Common myeloid progenitor, CD34-positive (primary cell): ENCODE data around the gene LRRN2.

Source experiments
- CTCF ChIA-PET: fragments of 350-600 bp; sonication (Branson Sonifier 250); formaldehyde crosslinking; loops from one replicate; lab custom pipeline; 2021; ENCODE audit warnings: antibody characterized with exemption; lab: Charles Lee
- POLR2A ChIA-PET: fragments of 350-600 bp; sonication (Branson Sonifier 250); formaldehyde crosslinking; loops from one replicate; lab custom pipeline; 2021; ENCODE audit warnings: antibody characterized with exemption; lab: Charles Lee
- DNase-seq, 3 donors: peaks; one replicate each; pipeline versions ENCODE4 v3.0.0 to v3.0.0-alpha.2; 2013
- H3K27ac ChIP-seq, 2 experiments: 1 replicate in 1 of 2; 2 replicates in 1 of 2; pipeline ENCODE4 v1.7.0; 2013; ENCODE audit warnings: inconsistent platforms in 2 of 2, low read length in 2 of 2, mild to moderate bottlenecking in 2 of 2, low read depth in 1 of 2, moderate library complexity in 1 of 2; ENCODE audit not compliant: severe bottlenecking in 2 of 2, insufficient read depth in 1 of 2, poor library complexity in 1 of 2
- H3K27me3 ChIP-seq, 5 experiments: replicated peaks in 2 of 5; 1 replicate in 3 of 5; 2 replicates in 2 of 5; pipeline versions ENCODE4 v1.6.1 to v1.7.0; 2013; ENCODE audit warnings: low read length in 4 of 5, mild to moderate bottlenecking in 2 of 5, moderate library complexity in 2 of 5, inconsistent platforms in 1 of 5; ENCODE audit not compliant: insufficient read depth in 5 of 5, control insufficient read depth in 4 of 5
- H3K36me3 ChIP-seq, 4 experiments: 1 replicate in 2 of 4; 2 replicates in 2 of 4; pipeline versions ENCODE4 v1.6.1 to v1.7.0; 2013; ENCODE audit warnings: low read length in 3 of 4, control low read depth in 1 of 4, mild to moderate bottlenecking in 1 of 4; ENCODE audit not compliant: control insufficient read depth in 4 of 4, insufficient read depth in 4 of 4
- H3K4me1 ChIP-seq, 4 experiments: 1 replicate in 3 of 4; 2 replicates in 1 of 4; pipeline versions ENCODE4 v1.6.1 to v1.7.1; 2013; ENCODE audit warnings: low read length in 3 of 4, mild to moderate bottlenecking in 3 of 4, control low read depth in 1 of 4, inconsistent platforms in 1 of 4, moderate library complexity in 1 of 4; ENCODE audit not compliant: control insufficient read depth in 4 of 4, insufficient read depth in 4 of 4; ENCODE audit errors: control extremely low read depth in 1 of 4
- H3K4me3 ChIP-seq, 7 experiments: 1 replicate in 4 of 7; 2 replicates in 3 of 7; pipeline versions ENCODE4 v1.5.1 to v1.7.0; 2013; ENCODE audit warnings: mild to moderate bottlenecking in 7 of 7, low read length in 6 of 7, moderate library complexity in 6 of 7, inconsistent platforms in 2 of 7, low read depth in 2 of 7, control low read depth in 1 of 7; ENCODE audit not compliant: insufficient read depth in 4 of 7, control insufficient read depth in 1 of 7; ENCODE audit errors: extremely low read depth in 1 of 7
- H3K9me3 ChIP-seq, 5 experiments: 1 replicate in 4 of 5; 2 replicates in 1 of 5; pipeline versions ENCODE4 v1.6.1 to v1.7.1; 2013; ENCODE audit warnings: low read length in 4 of 5, mild to moderate bottlenecking in 2 of 5, inconsistent platforms in 1 of 5, low read depth in 1 of 5, moderate library complexity in 1 of 5; ENCODE audit not compliant: control insufficient read depth in 4 of 5, insufficient read depth in 2 of 5; ENCODE audit errors: control extremely low read depth in 1 of 5
- WGBS: methylation state at CpG from one replicate; pipeline ENCODE4 v1.1.5; 2013; ENCODE audit not compliant: insufficient coverage; 5-methylcytosine and 5-hydroxymethylcytosine counted together

Gene LRRN2

GRCh38 chr1:204712708-204713430, 27.3 kb upstream of the LRRN2 start:
- no peak overlapping the region for H3K27ac ChIP-seq
- ChIA-PET CTCF (no interaction called here), POLR2A (no interaction called here)
- peaks cover 0 to 5% (median 0%) of the 10 kb centered on the region in 4 experiments for H3K4me1 ChIP-seq
- no peak overlapping the region for H3K4me3 ChIP-seq
- WGBS = 69% methylated on average over 2 of the region's 4 CpGs
- no peaks in the 10 kb centered on the region for H3K36me3 ChIP-seq
- H3K27me3 ChIP-seq = peaks cover 0 to 47% (median 26%) of the 10 kb centered on the region in 5 experiments
- no peak for DNase-seq
- peaks cover 0 to 1% (median 0%) of the 10 kb centered on the region in 5 experiments for H3K9me3 ChIP-seq

GRCh38 chr1:204711947-204712701, 26.6 kb upstream of the LRRN2 start:
- CTCF ChIA-PET = no interaction called here
- Histone ChIP-seq H3K36me3 (no peaks in the 10 kb centered on the region), H3K4me1 (peaks cover 0 to 5% (median 0%) of the 10 kb centered on the region in 4 experiments), H3K27me3 (peaks cover 0 to 47% (median 23%) of the 10 kb centered on the region in 5 experiments), H3K4me3 (no peak overlapping the region), H3K9me3 (peaks cover 0 to 1% (median 0%) of the 10 kb centered on the region in 5 experiments), H3K27ac (no peak overlapping the region)
- peak in 2 of 3 donors; percentile 14 to 15 for DNase-seq
- POLR2A ChIA-PET = no interaction called here
- WGBS = 30% methylated on average over 17 of the region's 23 CpGs

GRCh38 chr1:204711103-204711946, 25.8 kb upstream of the LRRN2 start:
- DNase-seq = peak; percentile 11 to 59 (median 44)
- Histone ChIP-seq H3K27ac (no peak overlapping the region), H3K27me3 (peaks cover 0 to 47% (median 23%) of the 10 kb centered on the region in 5 experiments), H3K4me3 (no peak overlapping the region), H3K9me3 (peaks cover 0 to 1% (median 0%) of the 10 kb centered on the region in 5 experiments), H3K4me1 (peaks cover 0 to 5% (median 1%) of the 10 kb centered on the region in 4 experiments), H3K36me3 (no peaks in the 10 kb centered on the region)
- WGBS = 65% methylated on average over 10 of the region's 16 CpGs
- ChIA-PET CTCF (no interaction called here), POLR2A (no interaction called here)

GRCh38 chr1:204709960-204710912, 24.7 kb upstream of the LRRN2 start:
- no peak overlapping the region for H3K27ac ChIP-seq
- 78% methylated on average over 10 of the region's 11 CpGs for WGBS
- no peaks in the 10 kb centered on the region for H3K36me3 ChIP-seq
- H3K4me1 ChIP-seq = peaks cover 0 to 5% (median 1%) of the 10 kb centered on the region in 4 experiments
- CTCF ChIA-PET = no interaction called here
- H3K27me3 ChIP-seq = peaks cover 0 to 47% (median 23%) of the 10 kb centered on the region in 5 experiments
- H3K9me3 ChIP-seq = peaks cover 0 to 1% (median 0%) of the 10 kb centered on the region in 5 experiments
- POLR2A ChIA-PET = no interaction called here
- H3K4me3 ChIP-seq = no peak overlapping the region
- DNase-seq = no peak

GRCh38 chr1:204709021-204709420, 23.5 kb upstream of the LRRN2 start:
- H3K4me3 ChIP-seq = no peak overlapping the region
- H3K4me1 ChIP-seq = peaks cover 0 to 5% (median 1%) of the 10 kb centered on the region in 4 experiments
- ChIA-PET POLR2A (no interaction called here), CTCF (no interaction called here)
- no peak for DNase-seq
- no peaks in the 10 kb centered on the region for H3K36me3 ChIP-seq
- H3K27ac ChIP-seq = no peak overlapping the region
- 100% methylated on average over 2 of the region's 3 CpGs for WGBS
- H3K9me3 ChIP-seq = peaks cover 0 to 1% (median 0%) of the 10 kb centered on the region in 5 experiments
- H3K27me3 ChIP-seq = peaks cover 0 to 47% (median 23%) of the 10 kb centered on the region in 5 experiments

- no peaks in the 10 kb centered on the region for H3K36me3 ChIP-seq
- H3K9me3 ChIP-seq = peaks cover 0 to 1% (median 0%) of the 10 kb centered on the region in 5 experiments
- WGBS = 78% methylated on average over 9 of the region's 11 CpGs
- DNase-seq = peak in 2 of 3 donors; percentile 20 to 41
- ChIA-PET CTCF (no interaction called here), POLR2A (no interaction called here)
- H3K4me1 ChIP-seq = peaks cover 0 to 3% (median 1%) of the 10 kb centered on the region in 4 experiments
- H3K27ac ChIP-seq = no peak overlapping the region
- no peak overlapping the region for H3K4me3 ChIP-seq
- H3K27me3 ChIP-seq = peaks cover 0 to 30% (median 12%) of the 10 kb centered on the region in 5 experiments
These were observed 21.4 kb upstream of the LRRN2 start for GRCh38 chr1:204706838-204707509.
